HepG2 (cell line): Measurements from ENCODE around the gene BIK. TPM values are rescaled to one million over a fixed set of nuclear protein-coding genes. Genes with fewer than 3 reads are reported as not detected.

Experiments used
- ATAC-seq: fragments of 200-7000 bp; cut with Tn5 transposase; 3 replicates; pipeline ENCODE4 v1.9.1; 2020; ENCODE audit warnings: mild to moderate bottlenecking, moderate library complexity
- BruUV-seq: library from RNA; stranded (reverse); fragments of 400-500 nt; replicated peaks from 2 replicates; lab custom pipeline; 2021; lab: Mats Ljungman, UMichigan
- CTCF ChIA-PET: fragments of 300-600 bp; formaldehyde crosslinking; extraction: SDS; loops from one replicate; lab custom pipeline; 2021; ENCODE audit warnings: low total read pairs, inconsistent platforms, low intra/inter-chr PET ratio; lab: Yijun Ruan, JAX
- POLR2A ChIA-PET: fragments of 350-600 bp; sonication (Branson Sonifier 250); formaldehyde crosslinking; loops from one replicate; lab custom pipeline; 2020; ENCODE audit warnings: antibody characterized with exemption, inconsistent platforms; lab: Yijun Ruan, JAX
- DNase-seq: peaks from one replicate; pipeline ENCODE4 v3.0.0-alpha.2; 2015; ENCODE audit warnings: low spot score
- FAIRE-seq: peaks from 3 replicates; lab custom pipeline; 2011; peaks lifted over from hg19 to GRCh38; lab: Jason Lieb, UNC
- H2AFZ ChIP-seq: one replicate; pipeline ENCODE4 v1.6.1; 2011; ENCODE audit warnings: low read length, inconsistent platforms
- H3K27ac ChIP-seq: fragments of 300-600 bp; 3 replicates; pipeline ENCODE4 v1.8.0; 2011; ENCODE audit warnings: mixed run types, mild to moderate bottlenecking, mixed read lengths, low read length, inconsistent platforms; ENCODE audit not compliant: insufficient read depth; ENCODE audit errors: extremely low read length
- H3K27me3 ChIP-seq, 2 experiments: fragments of 200-600 bp in 1 of 2; 2 replicates in 1 of 2; 3 replicates in 1 of 2; pipeline versions ENCODE4 v1.6.0 to v1.8.0; 2011; ENCODE audit warnings: low read length in 2 of 2, mild to moderate bottlenecking in 2 of 2, moderate library complexity in 2 of 2, inconsistent platforms in 1 of 2; ENCODE audit not compliant: insufficient read depth in 2 of 2, control insufficient read depth in 1 of 2
- H3K36me3 ChIP-seq, 2 experiments: fragments of 200-600 bp in 1 of 2; replicated peaks in 1 of 2; 2 replicates in 1 of 2; 3 replicates in 1 of 2; pipeline versions ENCODE4 v1.5.1 to v1.8.0; 2011; ENCODE audit warnings: low read length in 2 of 2, inconsistent platforms in 1 of 2; ENCODE audit not compliant: insufficient read depth in 2 of 2, control insufficient read depth in 1 of 2
- H3K4me1 ChIP-seq: 2 replicates; pipeline ENCODE4 v1.5.1; 2012; ENCODE audit warnings: low read length, inconsistent platforms; ENCODE audit not compliant: insufficient read depth
- H3K4me2 ChIP-seq: 2 replicates; pipeline ENCODE4 v1.6.0; 2011; ENCODE audit warnings: low read depth, low read length, inconsistent platforms
- H3K4me3 ChIP-seq, 3 experiments: fragments of 200-600 bp in 1 of 3; sonication (generic), shearing (Covaris generic) in 1 of 3; replicated peaks in 1 of 3; 2 replicates each; pipeline ENCODE4 v1.5.1; 2011 to 2016; ENCODE audit warnings: low read length in 3 of 3, inconsistent platforms in 2 of 3, low read depth in 2 of 3, mild to moderate bottlenecking in 2 of 3, control low read depth in 1 of 3, mixed read lengths in 1 of 3; ENCODE audit not compliant: insufficient read depth in 1 of 3
- H3K79me2 ChIP-seq: one replicate; pipeline ENCODE4 v1.6.1; 2011; ENCODE audit warnings: low read length, inconsistent platforms; ENCODE audit not compliant: insufficient read depth
- H3K9ac ChIP-seq: 2 replicates; pipeline ENCODE4 v1.6.0; 2011; ENCODE audit warnings: mild to moderate bottlenecking, low read depth, low read length, inconsistent platforms; ENCODE audit not compliant: insufficient read depth
- H3K9me3 ChIP-seq: 2 replicates; pipeline ENCODE4 v1.5.1; 2012; ENCODE audit warnings: mild to moderate bottlenecking, low read length
- H4K20me1 ChIP-seq: 2 replicates; pipeline ENCODE4 v1.6.0; 2011; ENCODE audit warnings: inconsistent platforms, mild to moderate bottlenecking, low read length, moderate library complexity; ENCODE audit not compliant: insufficient read depth
- CCAR2 ChIP-seq: fragments of 200-400 bp; formaldehyde crosslinking; optimal IDR thresholded peaks from 2 replicates; pipeline ENCODE3; 2018; ENCODE audit warnings: low read depth, mild to moderate bottlenecking, low read length, moderate library complexity
- CHCHD3 ChIP-seq: sonication (generic); formaldehyde crosslinking; IDR thresholded peaks from 2 replicates; pipeline ENCODE4 v1.8.0; 2022; ENCODE audit warnings: mild to moderate bottlenecking, missing genetic modification reagents, moderate library complexity
- FOSL1 ChIP-seq: sonication (generic); formaldehyde crosslinking; IDR thresholded peaks from 2 replicates; pipeline ENCODE4 v1.9.0; 2021; ENCODE audit warnings: missing genetic modification reagents, borderline replicate concordance
- JUNB ChIP-seq: sonication (generic); formaldehyde crosslinking; IDR thresholded peaks from 2 replicates; pipeline ENCODE4 v1.8.0; 2022; ENCODE audit warnings: missing genetic modification reagents, mild to moderate bottlenecking, borderline replicate concordance
- MATR3 ChIP-seq: sonication (generic); formaldehyde crosslinking; IDR thresholded peaks from 2 replicates; pipeline ENCODE4 v1.4.0; 2020; ENCODE audit warnings: missing genetic modification reagents
- MIXL1 ChIP-seq: IDR thresholded peaks from 2 replicates; pipeline ENCODE4 v1.6.1; 2016
- NFRKB ChIP-seq: fragments of 450-650 bp; IDR thresholded peaks from 2 replicates; pipeline ENCODE4 v1.6.1; 2017
- PLRG1 ChIP-seq: fragments of 450-650 bp; conservative IDR thresholded peaks from 2 replicates; pipeline ENCODE4 v1.6.1; 2016
- RFX5 ChIP-seq: IDR thresholded peaks from 2 replicates; pipeline ENCODE4 v1.6.1; 2011; ENCODE audit warnings: low read depth, low read length, improper control_type of control experiment
- TEAD2 ChIP-seq: sonication (generic); formaldehyde crosslinking; IDR thresholded peaks from 2 replicates; pipeline ENCODE4 v1.9.0; 2021; ENCODE audit warnings: missing genetic modification reagents
- TIGD3 ChIP-seq: sonication (generic); formaldehyde crosslinking; IDR thresholded peaks from 2 replicates; pipeline ENCODE4 v1.5.1; 2020; ENCODE audit warnings: mild to moderate bottlenecking, missing genetic modification reagents, borderline replicate concordance
- ZNF138 ChIP-seq: sonication (generic); formaldehyde crosslinking; IDR thresholded peaks from 2 replicates; pipeline ENCODE4 v1.5.0; 2020; ENCODE audit warnings: mild to moderate bottlenecking, low read depth, missing genetic modification reagents
- ZNF331 ChIP-seq: sonication (generic); formaldehyde crosslinking; IDR thresholded peaks from 2 replicates; pipeline ENCODE4 v1.4.0; 2020; ENCODE audit warnings: missing genetic modification reagents
- ZNF33B ChIP-seq: sonication (generic); formaldehyde crosslinking; IDR thresholded peaks from 2 replicates; pipeline ENCODE4 v1.5.1; 2020; ENCODE audit warnings: mild to moderate bottlenecking, missing genetic modification reagents
- ZUFSP ChIP-seq: sonication (generic); formaldehyde crosslinking; IDR thresholded peaks from 2 replicates; pipeline ENCODE4 v1.9.0; 2021; ENCODE audit warnings: missing genetic modification reagents, mild to moderate bottlenecking, borderline replicate concordance
- whole genome bisulfite sequencing: methylation state at CpG from one replicate; pipeline ENCODE4 v1.1.6; 2017; ENCODE audit warnings: low lambda C conversion rate; 5-methylcytosine and 5-hydroxymethylcytosine counted together
- in situ Hi-C: cut with HindIII; loops from 2 replicates; pipeline ENCODE4 v1.10.0; 2017; ENCODE audit warnings: low pct_unique_long_range_greater_than_20kb; ENCODE audit not compliant: extremely low pct_ligation_motif_present
- intact Hi-C: fragments of 100-400 bp; cut with micrococcal nuclease; formaldehyde crosslinking; loops from one replicate; pipeline ENCODE4 v1.10.0; 2022; ENCODE audit not compliant: unreplicated experiment
- polyA plus RNA-seq, 8 experiments: library from polyadenylated mRNA; depleted of rRNA in 3 of 8; stranded (reverse) in 7 of 8; unstranded in 1 of 8; fragments of >200 nt; fragmentation: Illumina TruSeq in 4 of 8; extraction: Trizol in 4 of 8; gene quantifications; 2 replicates each; pipeline versions ENCODE4 v1.2.1 to v1.2.3, GENCODE V29; 2011 to 2016; ENCODE audit warnings: low read depth in 4 of 8, missing spikeins in 1 of 8, mixed read lengths in 1 of 8; ENCODE audit not compliant: insufficient read depth in 1 of 8
- total RNA-seq, 5 experiments: library from RNA; depleted of rRNA; stranded (reverse); fragments of >200 nt; fragmentation: Illumina TruSeq; extraction: Trizol; gene quantifications; 2 replicates each; pipeline ENCODE4 v1.2.3, GENCODE V29; 2016; ENCODE audit warnings: low read depth in 1 of 5

BIK gene
- total and polyA plus RNA-seq, 2 of the 13 experiments (the other 11 are each of a cell fraction or from before 2014, with no cell fraction given), result 0.54 to 0.80 TPM

GRCh38 chr22:43156413-43156812 lies 45.9 kb downstream of the BIK start:
- ATAC-seq (no peak), FAIRE-seq (no peak), DNase-seq (no peak)
- in situ Hi-C loops, result no loop called here
- H3K4me1 ChIP-seq, result peaks cover 33% of the 10 kb centered on the region
- H3K27me3 ChIP-seq, result peaks cover 6 to 19% of the 10 kb centered on the region in 2 experiments; a peak in 4 of 5 replicates
- H2AFZ ChIP-seq, result no peak overlapping the region
- no peaks in the 10 kb centered on the region for H3K79me2 ChIP-seq
- intact Hi-C loops, result no loop called here
- CTCF ChIA-PET, result no interaction called here
- no TSS peak for BruUV-seq
- H3K9me3 ChIP-seq, result no peaks in the 10 kb centered on the region
- H3K36me3 ChIP-seq, result no peaks in the 10 kb centered on the region
- whole genome bisulfite sequencing, result 55% methylated on average over 9 of the region's 12 CpGs
- no peak overlapping the region for H3K9ac ChIP-seq
- TF ChIP-seq FOSL1 (CRISPR knock-in tag) (no peak), CHCHD3 (CRISPR knock-in tag) (no peak), RFX5 (no peak), ZNF33B (CRISPR knock-in tag) (no peak), ZNF331 (CRISPR knock-in tag) (no peak), ZNF138 (CRISPR knock-in tag) (no peak), CCAR2 (no peak), TEAD2 (CRISPR knock-in tag) (no peak), TIGD3 (CRISPR knock-in tag) (no peak), MATR3 (no peak), ZUFSP (CRISPR knock-in tag) (no peak), JUNB (CRISPR knock-in tag) (no peak), MIXL1 (no peak), NFRKB (no peak), PLRG1 (no peak)
- POLR2A ChIA-PET, result interaction anchor here (0.6 kb wide), 1 partner anchor 11 kb away, joined by 3 read pairs; no protein-coding TSS in a partner anchor
- no peak overlapping the region for H3K4me2 ChIP-seq
- H3K4me3 ChIP-seq, result no peak overlapping the region
- no peak overlapping the region for H3K27ac ChIP-seq
- no peaks in the 10 kb centered on the region for H4K20me1 ChIP-seq
